Fibroblast of pulmonary artery (primary cell): Measurements from ENCODE around the gene PXK.

Experiments used
- DNase-seq: peaks from one replicate; pipeline ENCODE4 v3.0.0-alpha.2; 2010; ENCODE audit warnings: low read depth
- H3K4me3 ChIP-seq: replicated peaks from 2 replicates; pipeline ENCODE4 v1.5.1; 2011; ENCODE audit warnings: low read depth, mild to moderate bottlenecking, control low read depth, low read length, moderate library complexity
- TF ChIP-seq, protein P1 (sequence below): IDR thresholded peaks from 2 replicates; pipeline ENCODE4 v1.5.1; 2011; ENCODE audit warnings: mild to moderate bottlenecking, control low read depth, low read length, inconsistent platforms; ENCODE audit errors: missing control alignments

Gene PXK

DNA sequence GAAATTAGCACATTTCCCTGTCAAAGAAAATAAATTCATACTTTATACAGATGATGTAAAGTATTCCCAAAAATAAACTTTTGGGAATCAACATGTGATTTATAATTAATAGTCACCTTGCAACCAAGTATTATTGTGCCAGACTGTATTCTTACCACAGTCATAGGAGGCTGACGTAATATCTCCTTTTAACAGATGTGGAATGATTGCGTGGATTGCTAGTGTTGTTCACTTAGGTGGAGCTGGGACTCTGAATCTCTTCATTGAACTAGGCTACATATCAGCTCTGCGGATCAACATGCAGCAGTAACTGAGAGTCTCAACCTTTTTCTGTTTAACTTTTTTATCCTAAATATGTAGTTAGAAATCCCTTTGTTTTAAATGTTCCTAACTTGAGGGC, 37.2 kb downstream of the PXK start:
- DNase-seq, result no peak
- TF ChIP-seq, protein P1, sequence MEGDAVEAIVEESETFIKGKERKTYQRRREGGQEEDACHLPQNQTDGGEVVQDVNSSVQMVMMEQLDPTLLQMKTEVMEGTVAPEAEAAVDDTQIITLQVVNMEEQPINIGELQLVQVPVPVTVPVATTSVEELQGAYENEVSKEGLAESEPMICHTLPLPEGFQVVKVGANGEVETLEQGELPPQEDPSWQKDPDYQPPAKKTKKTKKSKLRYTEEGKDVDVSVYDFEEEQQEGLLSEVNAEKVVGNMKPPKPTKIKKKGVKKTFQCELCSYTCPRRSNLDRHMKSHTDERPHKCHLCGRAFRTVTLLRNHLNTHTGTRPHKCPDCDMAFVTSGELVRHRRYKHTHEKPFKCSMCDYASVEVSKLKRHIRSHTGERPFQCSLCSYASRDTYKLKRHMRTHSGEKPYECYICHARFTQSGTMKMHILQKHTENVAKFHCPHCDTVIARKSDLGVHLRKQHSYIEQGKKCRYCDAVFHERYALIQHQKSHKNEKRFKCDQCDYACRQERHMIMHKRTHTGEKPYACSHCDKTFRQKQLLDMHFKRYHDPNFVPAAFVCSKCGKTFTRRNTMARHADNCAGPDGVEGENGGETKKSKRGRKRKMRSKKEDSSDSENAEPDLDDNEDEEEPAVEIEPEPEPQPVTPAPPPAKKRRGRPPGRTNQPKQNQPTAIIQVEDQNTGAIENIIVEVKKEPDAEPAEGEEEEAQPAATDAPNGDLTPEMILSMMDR, result no peak
- no peak overlapping the region for H3K4me3 ChIP-seq

DNA sequence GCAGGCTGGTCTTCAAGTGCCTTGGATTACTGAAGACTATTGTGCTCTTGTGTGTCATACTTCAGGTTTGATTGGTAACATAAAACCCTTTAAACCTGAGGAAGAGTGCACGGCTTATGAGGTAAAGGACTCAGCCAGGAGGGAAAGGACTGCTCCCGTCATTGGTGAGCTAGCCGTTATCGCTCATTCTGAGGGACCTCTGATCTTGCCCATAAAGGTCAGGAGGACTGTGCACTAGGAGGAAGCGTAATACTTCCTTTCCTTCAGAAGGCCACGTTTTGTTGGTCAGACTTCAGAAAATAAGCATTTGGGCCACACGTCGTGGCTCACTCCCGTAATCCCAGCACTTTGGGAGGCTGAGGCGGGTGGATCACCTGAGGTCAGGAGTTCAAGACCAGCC, 37.7 kb downstream of the PXK start:
- TF ChIP-seq, protein P1, result no peak
- H3K4me3 ChIP-seq, result no peak overlapping the region
- no peak for DNase-seq

DNA sequence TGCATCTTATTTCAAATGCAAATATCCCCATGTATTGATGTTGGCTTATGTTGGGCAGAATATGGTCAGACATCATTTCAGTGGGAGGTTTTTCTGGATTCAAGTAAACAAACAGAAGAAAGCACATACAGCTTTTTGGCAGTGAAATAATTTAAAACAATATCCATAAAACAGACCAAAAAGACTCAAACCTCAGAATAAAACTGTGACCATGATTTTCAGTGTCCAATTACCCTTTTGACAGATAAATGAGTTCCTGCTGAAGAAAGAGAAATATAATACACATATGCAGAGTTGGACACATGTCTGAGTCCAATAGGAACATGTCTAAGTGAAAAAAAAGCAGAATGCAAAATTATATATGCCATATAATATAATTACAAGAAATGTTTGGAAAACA, 39.1 kb downstream of the PXK start:
- DNase-seq, result no peak
- TF ChIP-seq, protein P1, result no peak

DNA sequence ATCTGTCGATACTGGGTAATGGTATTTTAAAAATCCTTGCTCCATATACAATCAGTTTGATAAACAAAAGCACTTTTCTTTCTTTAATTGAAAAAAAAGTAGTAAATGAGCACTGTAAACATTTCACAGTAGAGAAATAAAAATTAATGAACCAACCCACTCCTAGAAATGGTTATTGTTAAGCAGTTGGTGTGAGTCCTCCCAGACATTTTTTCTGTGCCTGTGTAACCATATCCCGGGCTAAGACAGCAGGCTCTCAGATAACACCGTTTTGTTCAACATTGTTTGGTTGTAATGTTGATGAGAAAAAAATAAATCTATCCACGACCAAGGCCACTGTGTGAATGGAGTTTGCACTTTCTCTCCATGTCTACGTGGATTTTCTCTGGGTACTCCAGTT, 42.6 kb downstream of the PXK start:
- no peak for DNase-seq
- TF ChIP-seq, protein P1, result no peak
- H3K4me3 ChIP-seq, result no peak overlapping the region

More for the DNA sequence above, 39.1 kb downstream of the PXK start:
- no peak overlapping the region for H3K4me3 ChIP-seq

DNA sequence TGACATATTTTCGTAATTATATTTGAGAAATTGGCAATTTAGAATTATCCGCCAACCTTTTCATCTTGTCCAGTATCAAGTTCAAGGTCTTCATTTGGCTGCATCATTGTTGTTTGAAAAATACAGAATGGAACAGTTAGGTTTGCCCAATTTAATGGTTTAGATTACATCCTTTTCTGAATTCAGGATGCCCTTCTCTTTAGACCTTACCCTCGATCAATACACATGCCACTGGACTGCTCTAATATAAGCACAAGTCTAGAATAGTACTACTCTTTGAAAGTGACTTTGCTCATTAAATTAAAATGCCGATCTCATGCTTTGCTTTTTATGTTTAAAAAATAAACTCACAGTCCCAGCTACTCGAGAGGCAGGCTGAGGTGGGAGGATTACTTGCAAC, 44.5 kb downstream of the PXK start:
- TF ChIP-seq, protein P1, result no peak

DNA sequence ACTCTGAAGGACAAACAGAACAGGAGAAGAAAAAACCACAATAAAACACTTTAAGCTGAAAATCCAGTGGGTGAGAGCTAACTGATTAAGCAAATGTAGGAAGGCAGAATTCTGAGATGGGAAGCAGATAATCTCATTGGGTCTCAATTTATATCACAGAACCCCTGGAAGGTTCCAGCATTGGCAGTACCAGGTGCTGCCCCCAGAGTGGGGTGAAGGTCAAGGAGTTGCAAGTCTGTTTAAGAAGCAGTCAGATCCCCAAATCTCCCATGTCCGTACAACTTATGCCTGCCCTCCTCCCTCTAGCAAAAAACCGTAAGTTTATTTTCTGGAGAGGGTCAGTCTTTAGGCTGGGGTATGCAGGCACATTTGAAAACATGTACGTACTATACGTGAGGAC, 45.1 kb downstream of the PXK start:
- DNase-seq, result no peak
- no peak overlapping the region for H3K4me3 ChIP-seq
- TF ChIP-seq, protein P1, result no peak

More for the DNA sequence above, 44.5 kb downstream of the PXK start:
- no peak overlapping the region for H3K4me3 ChIP-seq
- no peak for DNase-seq

DNA sequence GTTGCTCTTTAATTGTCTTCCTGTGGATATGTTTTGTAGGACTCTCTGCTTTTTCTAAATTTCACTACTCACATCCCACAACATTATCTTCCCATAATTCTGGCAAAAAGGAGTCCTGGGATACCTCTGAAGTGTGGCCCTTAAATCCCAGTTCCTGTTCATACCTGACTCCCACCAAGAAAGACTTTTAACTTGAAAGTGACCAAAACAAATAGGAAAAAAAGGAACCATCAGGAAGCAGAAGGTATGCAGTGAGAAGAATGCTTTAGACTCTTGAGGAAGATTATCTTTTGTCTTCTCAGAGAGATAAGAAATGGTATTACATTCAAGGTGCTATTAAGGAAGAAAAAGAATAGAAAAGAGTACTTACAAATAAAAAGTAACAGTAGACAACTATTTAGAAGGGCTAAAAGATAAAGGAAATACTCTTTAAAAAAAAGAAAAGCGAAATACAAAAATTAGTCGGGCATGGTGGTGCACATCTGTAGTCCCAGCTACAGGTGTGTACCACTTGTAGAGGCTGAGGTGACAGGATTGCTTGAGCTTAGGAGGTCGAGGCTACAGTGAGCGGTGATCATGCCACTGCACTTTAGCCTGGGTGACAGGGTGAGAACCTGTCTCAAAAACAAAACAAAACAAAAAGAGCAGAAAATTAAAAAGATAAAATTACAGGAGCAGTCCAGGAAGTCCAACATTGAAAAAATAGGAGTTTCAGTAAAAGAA, 46.8 kb downstream of the PXK start:
- H3K4me3 ChIP-seq, result no peak overlapping the region

More for the DNA sequence above, 46.8 kb downstream of the PXK start:
- TF ChIP-seq, protein P1, result no peak
- DNase-seq, result no peak
